Stimulated activated CD8-positive, alpha-beta memory T cell treated with anti-CD3 and anti-CD28 coated beads, Interleukin-12 subunit alpha, Interleukin-12 subunit beta, amount 100 ng/mL, for 4 hours (primary cell): ENCODE measurements around the gene GALNT18.

ENCODE experiments used
- DNase-seq: peaks from one replicate; pipeline ENCODE4 v3.0.0-alpha.2; 2020; ENCODE audit warnings: low read depth

GALNT18 gene

DNA sequence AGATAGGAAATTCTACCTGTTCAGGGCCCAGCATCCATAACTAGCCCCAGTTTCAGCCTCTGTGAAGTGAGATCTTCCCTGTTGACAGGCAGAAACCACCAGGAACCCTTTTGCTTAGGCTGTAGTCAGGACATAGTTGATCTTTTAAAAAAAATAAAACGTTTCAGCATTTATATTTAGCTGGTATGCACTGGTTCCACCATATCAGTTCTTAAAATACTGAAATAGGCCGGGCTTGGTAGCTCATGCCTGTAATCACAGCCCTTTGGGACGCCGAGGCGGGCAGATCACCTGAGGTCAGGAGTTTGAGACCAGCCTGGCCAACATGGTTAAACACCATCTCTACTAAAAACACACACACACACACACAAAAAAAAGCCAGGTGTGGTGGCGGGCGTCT is 35.3 kb downstream of the GALNT18 start:
- no peak for DNase-seq

- DNase-seq = no peak
Measured at GRCh38 chr11:11584937-11585336, 36.9 kb downstream of the GALNT18 start.

GRCh38 chr11:11584530-11584810 is 37.3 kb downstream of the GALNT18 start:
- DNase-seq = no peak

DNA sequence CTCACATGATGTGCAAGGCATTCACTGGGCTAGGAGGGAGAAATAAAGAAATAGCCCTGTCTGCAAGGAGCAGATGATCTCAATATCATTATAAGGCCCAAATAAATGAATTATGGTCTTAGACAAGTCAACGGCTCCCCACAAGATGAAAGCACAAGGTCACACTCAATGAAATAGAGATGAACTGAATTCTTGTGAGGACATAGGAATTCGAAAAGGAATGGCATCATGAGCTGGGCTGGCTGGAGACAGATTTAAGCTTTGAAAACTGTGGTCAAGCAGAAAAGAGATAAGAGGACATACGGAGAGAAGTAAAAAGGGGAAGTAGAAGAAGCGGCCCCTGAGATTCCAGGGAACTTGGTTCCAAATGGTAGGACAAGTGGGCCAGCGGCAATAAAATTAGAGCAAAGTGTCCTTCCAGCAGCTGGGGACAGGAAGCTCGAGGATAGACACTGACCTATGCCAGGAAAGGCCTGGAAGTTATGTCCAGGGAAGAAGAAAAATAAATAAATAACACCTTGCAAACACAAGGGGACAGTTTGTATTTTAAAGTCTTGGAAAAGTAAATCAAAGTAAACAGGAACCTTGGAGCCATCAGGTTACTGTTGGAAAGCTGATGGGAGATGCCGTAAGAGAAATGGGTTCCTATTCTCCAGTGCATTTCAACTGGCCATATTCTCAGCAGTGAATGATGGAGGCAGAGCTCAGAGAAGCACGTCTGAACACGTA is 37.8 kb downstream of the GALNT18 start:
- DNase-seq = no peak

DNA sequence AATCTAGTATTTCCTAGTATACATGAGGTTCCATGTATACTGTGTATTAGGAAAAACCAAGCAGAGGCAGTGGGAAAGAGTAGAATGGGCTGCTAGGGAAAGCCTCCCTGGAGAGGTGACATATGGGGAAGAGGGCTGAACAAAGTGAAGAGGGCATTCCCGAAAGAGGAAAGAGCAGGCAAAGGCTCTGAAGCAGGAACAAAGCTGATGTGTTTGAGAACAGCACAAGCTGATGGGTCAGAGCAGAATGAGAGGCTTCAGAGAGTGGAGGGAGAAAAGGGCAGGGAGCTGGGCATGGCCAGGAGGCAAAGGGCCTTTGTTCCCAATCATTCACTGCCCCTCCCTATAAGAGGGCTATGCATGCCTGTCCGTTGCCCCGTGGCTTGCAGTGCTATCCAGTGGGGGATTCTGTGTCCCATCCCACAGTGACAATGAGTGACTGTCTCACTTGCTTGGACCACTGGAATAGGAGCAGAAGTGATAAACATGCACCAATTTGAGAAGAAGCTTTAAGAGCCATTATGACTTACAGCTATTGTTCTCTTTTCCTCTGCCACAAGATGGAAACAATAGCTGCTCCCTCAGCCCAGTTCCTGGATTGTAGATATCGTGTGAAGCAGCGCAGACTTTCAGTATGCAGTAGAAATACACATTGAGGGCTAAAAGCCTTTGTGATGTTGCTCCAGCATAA is 39.6 kb downstream of the GALNT18 start:
- DNase-seq = no peak

DNA sequence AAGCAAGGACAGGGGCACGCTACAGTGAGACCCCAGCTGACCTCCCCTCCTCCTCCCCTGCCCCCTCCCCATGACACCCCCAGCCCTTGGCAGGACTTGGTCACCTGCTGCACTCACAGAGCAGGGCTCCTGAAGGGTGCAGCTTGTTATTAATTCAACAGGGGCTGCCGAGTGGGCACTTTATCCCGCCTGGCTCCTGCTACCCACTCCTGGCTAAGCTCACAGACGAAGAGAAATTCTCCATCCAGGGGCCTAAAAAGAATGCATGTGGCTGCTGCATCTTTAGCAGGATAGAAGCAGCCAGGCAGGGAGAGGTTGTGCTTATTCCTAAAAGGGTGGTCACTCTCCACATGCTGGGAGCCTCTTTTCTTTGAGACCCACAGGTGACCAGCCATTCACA is 40.3 kb downstream of the GALNT18 start:
- no peak for DNase-seq

GRCh38 chr11:11580841-11581411 is 40.9 kb downstream of the GALNT18 start:
- DNase-seq = no peak

GRCh38 chr11:11580012-11580411 is 41.8 kb downstream of the GALNT18 start:
- DNase-seq = no peak

DNA sequence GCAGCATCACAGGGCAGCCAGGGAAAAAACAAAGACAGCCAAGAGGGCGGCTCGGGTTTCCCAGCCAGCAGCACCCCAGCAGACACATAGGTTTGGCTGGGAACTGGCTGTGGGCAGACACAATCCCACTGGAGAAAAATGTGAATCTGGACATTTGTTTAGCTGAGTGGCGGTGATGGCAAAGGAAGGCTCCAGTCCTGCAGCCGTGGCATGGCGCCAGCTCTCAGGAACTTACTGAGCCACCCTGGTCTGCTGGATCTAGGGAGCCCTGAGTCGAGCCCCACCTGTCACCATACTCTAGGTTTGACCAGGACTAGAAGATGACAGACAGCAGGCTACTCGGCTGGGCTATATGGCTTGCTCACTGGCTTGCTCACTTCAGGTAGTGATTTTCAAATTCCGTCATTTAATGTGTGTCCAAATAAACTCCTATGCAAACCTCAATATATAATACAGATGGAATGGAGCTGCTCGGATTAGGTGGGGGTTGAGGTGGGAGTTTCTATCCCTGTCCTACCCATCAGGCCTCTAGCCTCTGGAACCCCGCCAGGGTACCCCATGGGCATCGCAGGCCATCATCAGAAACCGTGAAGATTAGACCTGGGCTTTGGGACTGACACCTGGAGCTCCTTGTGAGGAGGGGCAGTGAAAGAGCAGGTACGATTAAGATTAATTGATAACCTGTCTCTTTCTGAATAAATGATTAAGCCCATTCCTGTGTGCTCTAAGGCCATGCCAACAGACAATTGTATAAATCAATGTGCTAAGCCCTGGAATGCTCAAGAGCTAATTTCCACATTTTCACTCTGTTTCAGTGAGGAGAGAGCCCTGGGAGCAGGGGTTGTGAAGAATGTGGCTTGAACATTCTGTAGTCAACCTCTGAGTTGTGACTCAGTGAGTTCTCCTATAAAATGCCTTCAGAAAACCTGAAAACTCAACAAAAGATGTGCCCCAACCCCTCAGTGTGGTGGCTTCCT is 42.5 kb downstream of the GALNT18 start:
- no peak for DNase-seq

GRCh38 chr11:11577932-11578911 is 43.6 kb downstream of the GALNT18 start:
- DNase-seq = no peak

GRCh38 chr11:11577251-11577855 is 44.5 kb downstream of the GALNT18 start:
- DNase-seq = no peak

- DNase-seq = no peak
Measured at GRCh38 chr11:11574373-11575287, 47.2 kb downstream of the GALNT18 start.

GRCh38 chr11:11572386-11572785 is 49.4 kb downstream of the GALNT18 start:
- no peak for DNase-seq

- DNase-seq = no peak
Measured at GRCh38 chr11:11571893-11572292, 49.9 kb downstream of the GALNT18 start.

GRCh38 chr11:11570823-11571222 is 51.0 kb downstream of the GALNT18 start:
- no peak for DNase-seq

- no peak for DNase-seq
Measured at GRCh38 chr11:11569936-11570491, 51.8 kb downstream of the GALNT18 start.

- no peak for DNase-seq
Measured at GRCh38 chr11:11568651-11569229, 53.1 kb downstream of the GALNT18 start.

- no peak for DNase-seq
Measured at GRCh38 chr11:11567936-11568650, 53.7 kb downstream of the GALNT18 start.
